HG03558 (cell line): ENCODE results near the gene STRN4.
"Not testable (repeated sequence)": the region's sequence is repeated elsewhere in the genome, so short reads cannot be mapped to it uniquely, and the experiment has no call there.

Experiments
- ATAC-seq: cut with Tn5 transposase; IDR thresholded peaks from one replicate; pipeline ENCODE4 v1.9.1; 2021; ENCODE audit warnings: moderate number of reproducible peaks; ENCODE audit not compliant: unreplicated experiment; ENCODE audit errors: extremely low read depth

The STRN4 gene

GRCh38 chr19:46717034-46717715 is 29.1 kb downstream of the STRN4 start, which contains the start of gene PRKD2:
Gene PRKD2, minus strand, starts transcription at chr19:46717114. Its CDS starts 744 bp downstream, at chr19:46716370.
- ATAC-seq: no peak

DNA sequence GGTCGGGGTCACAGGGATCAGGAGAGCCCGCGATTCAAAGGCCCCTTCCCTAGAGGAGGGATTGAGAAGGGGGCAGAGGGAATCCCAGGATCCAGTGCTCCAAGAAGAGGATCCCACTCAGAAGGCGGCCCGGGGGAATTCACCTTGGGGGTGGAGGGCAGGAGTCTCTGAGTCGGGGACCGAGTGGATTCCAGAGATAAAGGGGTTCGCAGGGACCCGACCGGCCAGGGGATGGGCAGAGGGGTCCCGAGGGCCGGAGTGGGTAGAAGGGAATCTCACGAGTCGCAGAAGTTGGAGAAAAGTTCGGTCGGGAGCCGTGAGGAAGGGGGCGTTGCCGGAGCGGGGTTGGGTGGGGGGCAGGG is 29.6 kb downstream of the STRN4 start:
- no peak for ATAC-seq

DNA sequence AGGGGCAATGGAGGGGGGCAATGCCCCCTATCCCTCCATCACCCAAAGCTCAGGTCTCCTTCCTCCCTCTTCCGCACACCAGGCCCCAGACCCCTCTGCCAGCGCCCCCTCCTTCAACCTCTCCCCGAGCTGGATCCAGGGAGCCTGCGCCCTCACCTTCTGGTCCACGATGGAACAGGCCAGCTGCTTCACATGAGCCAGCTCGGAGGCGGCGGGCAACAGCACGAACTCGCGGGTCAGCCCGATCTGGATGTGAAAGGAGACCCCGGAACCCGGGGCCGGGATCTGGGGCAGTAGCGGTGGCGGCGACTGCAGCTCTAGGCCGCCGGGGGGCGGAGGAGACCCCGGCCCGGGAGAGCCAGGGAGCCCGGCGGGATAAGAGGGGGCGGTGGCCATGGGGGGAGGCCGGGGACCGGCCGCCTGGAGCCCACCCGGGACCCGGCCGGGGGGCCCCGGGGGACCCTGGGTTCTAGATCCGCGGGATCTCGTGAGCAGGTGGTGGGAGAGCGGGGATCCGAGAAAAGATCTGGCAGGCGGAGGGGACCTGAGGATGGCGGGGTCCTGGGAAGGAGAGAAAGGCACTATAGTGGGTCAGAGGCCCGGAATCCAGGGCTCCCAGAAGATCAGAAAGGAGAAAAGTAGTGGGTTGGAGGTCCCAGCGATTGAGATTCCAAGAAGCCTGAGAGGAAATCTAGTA is 30.1 kb downstream of the STRN4 start:
- no peak for ATAC-seq

GRCh38 chr19:46715620-46715974 is 30.7 kb downstream of the STRN4 start:
- ATAC-seq: no peak

DNA sequence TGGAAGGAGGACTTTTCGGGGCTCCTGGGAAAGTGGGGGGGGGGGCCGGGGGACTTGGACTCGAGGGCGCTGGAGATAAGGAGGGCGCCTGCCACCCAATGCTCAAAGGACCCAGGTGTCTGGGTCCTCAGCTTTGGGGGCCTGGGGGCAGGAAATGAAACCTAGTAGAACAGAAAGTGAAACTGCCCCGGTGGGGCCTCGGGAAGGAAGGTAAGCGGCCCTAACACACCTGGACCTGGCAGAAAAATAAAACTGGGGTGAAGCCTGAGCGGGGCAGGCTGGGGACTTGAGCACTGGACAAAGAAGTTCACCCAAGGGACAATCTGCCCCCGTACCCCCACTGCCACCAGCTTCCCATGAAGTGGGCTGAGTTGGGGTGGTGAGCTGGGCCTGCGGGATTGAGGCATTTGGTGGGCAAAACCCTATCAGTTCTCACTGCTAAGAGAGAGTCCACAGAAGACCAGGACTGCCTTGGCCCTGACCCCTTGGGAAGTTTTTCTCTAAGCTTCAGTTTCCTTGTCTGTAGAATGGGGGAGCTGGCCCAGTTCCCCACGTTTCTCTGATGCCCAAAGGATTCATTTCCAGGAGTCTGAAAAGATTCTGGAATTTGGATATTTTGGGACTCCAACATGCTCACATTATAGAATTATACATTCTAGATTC is 31.7 kb downstream of the STRN4 start:
- no peak for ATAC-seq

- no peak for ATAC-seq
Measured at GRCh38 chr19:46713781-46714443, 32.3 kb downstream of the STRN4 start.

DNA sequence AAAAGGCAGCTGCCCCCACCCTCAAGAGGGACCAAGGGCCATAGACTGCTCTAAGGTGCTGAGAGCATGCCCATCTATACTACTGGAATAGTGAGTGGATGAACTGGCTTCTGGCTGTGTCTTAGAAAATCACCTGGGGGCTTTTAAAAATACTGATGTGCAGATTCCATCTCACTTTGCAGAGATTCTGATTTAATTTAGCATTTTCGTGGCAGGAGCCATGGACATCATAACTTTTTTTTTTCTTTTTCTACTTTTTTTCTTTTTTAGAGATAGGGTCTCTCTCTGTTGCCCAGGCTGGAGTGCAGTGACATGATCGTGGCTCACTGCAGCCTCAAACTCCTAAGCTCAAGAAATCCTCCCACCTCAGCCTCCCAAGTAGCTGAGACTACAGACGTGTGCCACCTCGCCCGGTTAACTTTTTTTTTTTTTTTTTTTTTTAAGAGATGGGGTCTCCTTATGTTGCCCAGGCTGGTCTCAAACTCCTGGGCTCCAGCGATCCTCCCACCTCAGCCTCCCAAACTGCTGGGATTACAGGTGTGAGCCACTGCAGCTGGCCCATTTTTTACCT is 33.4 kb downstream of the STRN4 start:
- not testable (repeated sequence) for ATAC-seq

DNA sequence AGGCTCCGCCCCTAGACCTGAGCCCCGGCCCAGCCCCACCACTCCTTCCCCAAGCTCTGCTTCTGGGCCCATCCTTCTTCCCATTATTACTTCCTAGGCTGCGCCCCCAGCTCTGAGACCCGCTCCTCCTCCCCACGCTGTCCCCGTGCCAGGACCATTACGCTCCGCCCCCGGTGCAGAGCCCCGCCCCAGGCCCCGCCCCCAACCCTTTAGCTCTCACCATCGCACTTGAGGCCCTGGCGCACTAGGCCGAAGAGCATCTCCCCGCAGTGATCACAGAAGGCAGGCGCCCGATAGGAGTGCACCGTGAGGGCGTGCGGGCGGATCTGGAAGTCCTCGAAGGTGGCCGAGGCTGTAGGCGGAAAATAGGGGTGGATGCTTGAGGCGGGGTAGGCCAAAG is 35.6 kb downstream of the STRN4 start:
- ATAC-seq: no peak

- ATAC-seq: no peak
Measured at GRCh38 chr19:46704379-46705076, 41.7 kb downstream of the STRN4 start.

- no peak for ATAC-seq
Measured at GRCh38 chr19:46700704-46701103, 45.5 kb downstream of the STRN4 start.

GRCh38 chr19:46698395-46699321 is 47.6 kb downstream of the STRN4 start:
- no peak for ATAC-seq

DNA sequence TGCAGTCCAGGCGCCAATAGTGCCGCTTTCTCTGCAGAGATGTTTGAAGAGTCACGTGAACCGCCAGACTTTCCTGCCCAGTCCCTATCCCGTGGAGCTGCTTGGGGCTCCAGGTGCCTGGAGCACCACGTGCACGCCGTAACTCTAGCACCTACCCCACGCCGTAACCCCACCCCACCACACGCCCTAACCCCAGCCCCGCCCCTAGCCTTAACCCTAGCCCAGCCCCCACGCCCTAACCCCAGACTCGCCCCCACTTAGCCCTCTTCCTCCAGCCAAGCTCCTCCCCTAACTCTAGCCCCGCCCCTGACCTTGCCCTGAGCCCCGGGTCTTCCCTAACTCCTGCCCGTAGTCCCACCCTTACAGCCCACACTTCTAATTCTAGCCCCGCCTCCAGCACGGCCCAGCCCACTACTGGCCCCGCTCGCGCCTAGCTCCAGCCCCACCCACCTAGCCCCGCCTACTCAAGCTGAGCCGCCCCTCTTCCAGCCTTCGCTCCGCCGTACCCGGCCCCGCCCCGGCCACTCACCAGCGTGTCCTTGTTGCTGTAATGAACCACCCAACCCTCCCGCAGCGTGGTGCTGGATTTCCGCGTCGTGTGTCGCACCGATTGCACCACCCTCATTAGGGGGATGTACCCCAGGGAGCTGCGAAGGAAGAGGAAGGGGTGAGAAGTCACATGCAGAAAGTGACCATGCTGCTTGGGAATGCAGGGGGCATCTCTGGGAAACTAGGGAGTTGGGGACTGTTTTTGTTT is 48.9 kb downstream of the STRN4 start:
- ATAC-seq: no peak

DNA sequence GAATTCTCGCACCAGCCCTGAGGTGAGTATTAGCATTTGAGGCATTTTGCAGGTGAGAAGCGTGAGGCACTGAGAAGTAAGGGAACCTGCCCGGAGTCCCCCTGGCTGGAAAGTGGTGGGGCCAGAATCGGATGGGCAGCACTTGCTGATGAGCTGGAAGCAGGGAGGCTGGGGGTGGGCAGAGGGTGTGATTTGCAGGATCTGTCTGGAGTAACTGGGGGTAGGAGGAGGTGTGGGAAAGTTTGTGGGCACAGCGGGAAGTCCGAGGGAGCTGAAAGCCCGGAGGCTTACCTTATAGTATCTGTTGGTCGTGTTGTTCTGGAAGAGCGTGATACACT is 49.4 kb downstream of the STRN4 start:
- ATAC-seq: no peak

GRCh38 chr19:46696052-46696451 is 50.2 kb downstream of the STRN4 start:
- no peak for ATAC-seq

DNA sequence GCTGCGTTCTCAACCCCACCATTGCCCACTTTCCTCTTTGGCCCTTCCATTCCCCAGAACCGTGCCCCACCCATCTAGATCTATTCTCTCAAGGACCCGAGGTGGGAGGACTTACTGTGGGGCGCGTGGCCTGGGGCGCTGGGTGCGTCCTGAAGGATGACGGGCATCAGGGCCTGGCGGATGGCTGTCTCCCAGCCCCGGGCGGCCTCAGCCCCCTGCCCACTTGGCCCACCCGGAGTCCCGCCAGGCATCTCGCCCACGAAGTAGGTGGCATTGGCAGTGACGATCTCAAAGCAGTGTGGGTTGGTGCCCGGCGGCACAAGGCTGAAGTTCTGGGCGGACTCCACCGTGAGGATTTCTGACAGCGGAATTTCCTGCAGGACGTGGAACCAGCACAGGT is 52.5 kb downstream of the STRN4 start:
- ATAC-seq: no peak

- ATAC-seq: no peak
Measured at GRCh38 chr19:46692918-46693722, 53.1 kb downstream of the STRN4 start.

DNA sequence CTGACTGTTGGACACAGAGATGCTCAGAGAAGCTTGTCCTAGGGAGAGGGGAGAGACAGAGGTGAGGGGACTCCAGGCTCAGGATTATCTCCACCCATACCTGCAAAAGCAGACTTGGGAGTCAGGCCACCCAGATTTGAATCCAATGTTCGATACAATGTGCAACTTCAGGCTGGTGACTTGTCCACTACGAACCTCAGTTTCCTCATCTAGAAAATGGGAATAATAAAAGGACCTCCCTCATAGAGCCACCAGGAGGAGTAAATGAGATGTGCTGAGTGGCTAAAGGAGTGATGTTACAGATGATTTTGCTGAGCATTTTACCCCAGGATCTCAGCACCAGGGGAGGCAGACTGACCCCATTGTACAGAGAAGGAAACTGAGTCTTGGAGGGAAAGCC is 54.3 kb downstream of the STRN4 start:
- ATAC-seq: no peak

- ATAC-seq: no peak
Measured at GRCh38 chr19:46691104-46691503, 55.1 kb downstream of the STRN4 start.
